GM19239 (cell line): Measurements from ENCODE around the gene DHRS3.

ENCODE experiments used
- DNase-seq: peaks from one replicate; pipeline ENCODE4 v3.0.0; 2011; ENCODE audit warnings: low spot score; ENCODE audit not compliant: insufficient read length
- FAIRE-seq: peaks from 2 replicates; lab custom pipeline; 2011; peaks lifted over from hg19 to GRCh38; lab: Jason Lieb, UNC

The DHRS3 gene

DNA sequence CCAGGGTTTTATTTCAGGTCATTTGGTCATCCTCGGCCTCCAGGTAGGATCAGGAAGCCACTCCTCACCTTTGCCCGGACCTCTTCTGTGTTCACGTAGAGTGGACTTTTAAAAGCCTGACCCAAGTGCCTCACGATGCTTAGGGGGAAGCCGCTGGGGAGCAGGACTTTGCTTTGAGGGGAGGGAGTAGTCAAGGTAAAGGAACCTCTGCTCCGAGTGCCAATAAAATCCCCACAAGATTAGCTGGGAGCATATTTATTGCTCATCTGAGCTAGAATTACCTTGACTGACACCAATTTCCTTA lies 603 bp upstream of the DHRS3 start:
- no peak for FAIRE-seq
- no peak for DNase-seq

- no peak for FAIRE-seq
- DNase-seq = no peak
Measured at GRCh38 chr1:12617511-12617900, 504 bp downstream of the DHRS3 start.

- no peak for FAIRE-seq
- no peak for DNase-seq
Measured at GRCh38 chr1:12616709-12617373, 1.2 kb downstream of the DHRS3 start.

- FAIRE-seq = no peak
- no peak for DNase-seq
Measured at GRCh38 chr1:12615865-12616708, 1.9 kb downstream of the DHRS3 start.

- DNase-seq (no peak), FAIRE-seq (no peak)
Measured at GRCh38 chr1:12615159-12615864, 2.7 kb downstream of the DHRS3 start.

- DNase-seq (no peak), FAIRE-seq (no peak)
Measured at GRCh38 chr1:12614402-12615158, 3.4 kb downstream of the DHRS3 start.

DNA sequence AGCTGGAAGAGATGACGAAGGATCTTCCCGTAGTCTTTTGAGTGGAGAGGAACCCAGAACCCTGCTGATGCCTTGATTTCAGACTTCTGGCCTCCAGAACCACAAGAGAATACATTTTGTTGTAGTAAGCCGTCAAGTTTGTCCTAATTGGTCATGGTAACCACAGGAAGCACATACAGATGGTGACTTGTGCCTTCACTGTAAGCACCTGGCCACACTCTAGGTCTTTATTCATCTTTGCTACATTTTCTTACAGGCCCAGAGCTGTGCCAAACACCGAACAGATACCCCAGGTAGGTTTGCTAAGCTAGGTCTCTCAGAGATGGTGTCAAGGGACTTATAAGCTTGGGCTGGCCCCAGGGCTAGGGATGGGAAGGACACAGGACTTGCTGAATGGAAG lies 4.8 kb downstream of the DHRS3 start:
- FAIRE-seq (no peak), DNase-seq (no peak)

DNA sequence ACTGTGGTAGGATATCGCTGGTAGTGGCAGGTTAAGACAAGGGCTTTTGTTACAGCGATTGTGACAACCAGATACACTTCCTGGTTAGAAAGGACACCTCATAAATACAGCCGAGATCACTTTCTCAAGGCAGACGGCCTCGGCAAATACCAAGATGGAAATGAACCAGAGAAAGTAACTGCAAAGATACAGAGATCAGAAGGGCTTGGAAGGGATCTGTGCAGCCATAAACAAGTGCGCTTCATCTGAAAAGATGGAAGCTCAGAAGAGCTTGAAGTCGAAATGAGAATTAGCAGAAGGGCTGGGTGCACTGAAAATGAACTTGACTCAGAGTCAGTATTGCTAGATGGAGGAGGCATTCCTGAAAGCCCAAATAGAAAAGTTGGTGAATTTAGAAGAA lies 7.1 kb downstream of the DHRS3 start:
- DNase-seq (no peak), FAIRE-seq (no peak)

- FAIRE-seq = no peak
- DNase-seq = no peak
Measured at GRCh38 chr1:12610305-12610935, 7.6 kb downstream of the DHRS3 start.

DNA sequence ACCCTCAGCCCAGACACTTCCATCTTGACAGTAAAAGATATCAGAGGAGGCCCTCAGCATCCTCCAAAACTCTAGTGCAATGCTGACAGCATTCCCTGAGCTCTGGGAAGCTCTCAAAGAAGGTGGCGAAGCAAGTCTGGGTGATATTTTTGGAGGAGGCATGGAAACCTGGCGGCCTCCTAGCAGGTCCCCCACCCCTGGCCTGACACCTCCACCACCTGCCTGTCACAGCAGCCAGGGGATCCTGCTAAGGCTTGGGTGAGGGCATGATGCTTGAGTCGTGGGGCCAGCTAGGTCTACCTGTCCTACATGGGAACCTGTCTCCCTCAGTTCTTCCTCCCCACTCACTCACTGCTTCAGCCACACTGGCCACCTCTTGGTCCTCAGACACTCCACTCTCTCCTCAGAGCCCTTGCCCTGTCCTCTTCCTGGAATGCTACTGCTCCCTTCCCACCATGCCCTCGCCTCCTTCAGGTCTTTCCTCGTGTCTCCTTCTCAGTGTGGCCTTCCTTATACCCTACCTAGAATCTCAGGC lies 8.5 kb downstream of the DHRS3 start:
- DNase-seq (no peak), FAIRE-seq (no peak)

- DNase-seq = no peak
- no peak for FAIRE-seq
Measured at GRCh38 chr1:12608311-12608957, 9.6 kb downstream of the DHRS3 start.

GRCh38 chr1:12607263-12607662 lies 10.7 kb downstream of the DHRS3 start:
- DNase-seq (no peak), FAIRE-seq (no peak)

DNA sequence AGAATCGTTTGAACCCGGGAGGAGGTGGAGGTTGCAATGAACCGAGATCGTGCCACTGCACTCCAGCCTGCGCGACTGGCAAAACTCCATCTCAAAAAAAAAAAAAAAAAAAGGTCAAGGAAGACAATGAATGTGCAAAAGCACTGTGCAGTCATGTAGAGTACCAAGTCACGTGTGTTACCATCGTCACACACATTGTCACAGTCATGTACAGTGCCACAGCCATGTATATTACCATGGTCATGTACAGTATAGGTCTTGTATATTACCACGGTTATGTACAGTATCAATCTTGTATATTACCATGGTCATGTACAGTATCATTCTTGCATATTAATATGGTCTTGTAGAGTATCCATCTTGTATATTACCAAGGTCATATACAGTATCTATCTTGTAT lies 13.0 kb downstream of the DHRS3 start:
- no peak for FAIRE-seq
- DNase-seq = no peak

DNA sequence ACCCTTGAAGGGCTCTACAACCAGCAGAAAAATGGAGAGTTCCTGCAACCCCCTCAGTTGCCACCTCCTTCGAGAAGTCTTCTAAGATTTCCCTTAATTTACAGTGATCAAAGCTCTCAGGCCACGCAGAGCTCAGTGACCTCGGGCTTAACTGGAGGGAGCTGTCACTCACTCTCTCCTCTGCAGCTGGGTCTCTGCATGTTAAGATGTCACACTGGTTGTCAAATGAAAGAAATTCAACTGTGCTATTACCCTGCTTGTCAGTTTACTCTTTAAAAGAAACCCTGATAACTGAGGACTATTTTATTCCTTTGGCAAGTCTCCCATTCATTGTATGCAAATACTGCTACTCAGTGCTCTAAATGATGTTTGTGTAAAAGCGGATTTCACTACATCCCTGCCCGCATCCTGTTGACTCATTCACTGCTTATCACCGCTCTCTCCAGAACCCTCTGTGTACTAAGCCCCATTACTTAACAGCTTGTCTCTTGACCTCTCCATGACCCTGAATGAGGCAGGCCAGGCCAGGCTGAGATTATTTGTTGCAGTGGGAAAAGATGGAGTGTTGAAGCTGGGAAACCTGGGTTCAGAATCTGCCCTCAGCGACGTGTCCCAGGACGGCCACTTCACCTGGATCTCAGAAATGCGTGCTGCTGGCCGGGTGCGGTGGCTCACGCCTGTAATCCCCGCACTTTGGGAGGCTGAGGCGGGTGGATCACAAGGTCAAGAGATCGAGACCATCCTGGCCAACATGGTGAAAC lies 13.7 kb downstream of the DHRS3 start:
- no peak for FAIRE-seq

DNA sequence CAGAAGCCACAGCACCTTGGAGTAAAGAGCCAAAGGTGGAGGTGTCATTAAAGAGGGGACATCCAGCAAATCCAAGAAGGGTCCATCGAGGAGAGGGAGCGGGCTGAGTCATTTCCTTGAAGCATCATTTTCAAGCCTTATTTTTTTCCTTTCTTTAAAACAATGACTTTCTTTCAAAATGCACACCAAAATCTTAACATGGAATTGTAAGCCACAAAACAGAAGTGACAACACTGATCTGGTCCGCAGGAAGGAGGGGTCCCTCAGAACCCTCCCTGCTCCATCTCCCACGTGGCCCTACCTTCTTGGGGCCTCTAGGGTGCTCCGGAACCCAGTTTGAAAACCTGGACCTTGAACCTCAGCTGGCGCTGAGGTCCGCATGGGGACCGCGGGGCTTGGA lies 14.8 kb downstream of the DHRS3 start:
- no peak for FAIRE-seq

More for the DNA sequence above, 13.7 kb downstream of the DHRS3 start:
- no peak for DNase-seq

GRCh38 chr1:12602659-12603024 lies 15.4 kb downstream of the DHRS3 start:
- DNase-seq = no peak
- FAIRE-seq = no peak

More for the DNA sequence above, 14.8 kb downstream of the DHRS3 start:
- no peak for DNase-seq

DNA sequence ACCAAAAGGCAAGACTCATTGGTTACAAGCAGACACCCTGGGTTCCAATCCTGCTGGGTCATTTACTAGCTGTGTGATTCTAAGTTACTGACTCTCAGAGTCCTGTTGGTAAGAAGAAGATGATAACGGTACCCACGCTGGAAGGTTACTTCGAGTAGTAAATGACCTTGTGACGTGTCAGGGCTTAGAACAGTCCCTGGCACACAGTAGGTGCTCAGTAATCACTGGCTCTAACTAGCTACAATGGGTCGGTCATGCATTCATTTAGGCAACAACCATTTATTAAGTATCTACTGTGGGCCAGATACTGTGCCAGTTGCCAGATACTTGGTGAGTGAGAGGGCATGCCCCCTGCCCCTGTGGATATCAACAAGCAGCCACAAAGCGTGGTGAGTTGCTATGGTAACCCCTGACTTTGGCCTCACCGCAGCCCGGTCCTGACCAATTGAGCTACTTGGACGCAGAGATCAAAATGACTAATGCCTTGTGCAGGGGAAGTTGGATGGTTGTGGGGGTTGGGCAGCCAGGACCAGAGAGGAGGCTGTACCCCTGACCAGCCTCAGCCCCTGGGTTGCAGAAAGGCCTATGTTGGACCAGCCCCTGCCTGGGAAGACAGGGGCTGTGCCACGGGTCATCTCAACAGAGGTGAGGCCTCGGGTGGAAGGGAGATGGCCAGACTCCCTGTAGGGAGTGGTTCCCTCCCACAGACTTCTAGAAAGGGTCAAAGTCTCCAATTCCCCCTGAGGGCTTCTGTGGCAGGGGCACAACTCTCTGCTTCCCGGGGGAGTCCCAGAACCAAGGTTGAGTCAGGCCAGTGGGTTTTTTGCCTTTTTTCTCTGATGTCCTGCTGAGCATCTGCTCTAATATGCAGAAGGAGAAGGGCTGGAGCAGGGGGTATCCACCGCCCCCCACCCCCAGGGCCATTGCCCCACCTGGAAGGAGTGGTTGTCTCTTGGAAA lies 16.0 kb downstream of the DHRS3 start:
- DNase-seq = no peak
- FAIRE-seq = no peak
